ENCODE measurements around the gene SNX10. TPM values are rescaled to one million over a fixed set of nuclear protein-coding genes. Genes with fewer than 3 reads are reported as not detected.

SNX10 gene
- total RNA-seq, 2 donors from 2014 or later: 1.3 to 6.7 TPM

GRCh38 chr7:26397796-26398426 is 106.2 kb downstream of the SNX10 start:
- TF ChIP-seq, protein P1, sequence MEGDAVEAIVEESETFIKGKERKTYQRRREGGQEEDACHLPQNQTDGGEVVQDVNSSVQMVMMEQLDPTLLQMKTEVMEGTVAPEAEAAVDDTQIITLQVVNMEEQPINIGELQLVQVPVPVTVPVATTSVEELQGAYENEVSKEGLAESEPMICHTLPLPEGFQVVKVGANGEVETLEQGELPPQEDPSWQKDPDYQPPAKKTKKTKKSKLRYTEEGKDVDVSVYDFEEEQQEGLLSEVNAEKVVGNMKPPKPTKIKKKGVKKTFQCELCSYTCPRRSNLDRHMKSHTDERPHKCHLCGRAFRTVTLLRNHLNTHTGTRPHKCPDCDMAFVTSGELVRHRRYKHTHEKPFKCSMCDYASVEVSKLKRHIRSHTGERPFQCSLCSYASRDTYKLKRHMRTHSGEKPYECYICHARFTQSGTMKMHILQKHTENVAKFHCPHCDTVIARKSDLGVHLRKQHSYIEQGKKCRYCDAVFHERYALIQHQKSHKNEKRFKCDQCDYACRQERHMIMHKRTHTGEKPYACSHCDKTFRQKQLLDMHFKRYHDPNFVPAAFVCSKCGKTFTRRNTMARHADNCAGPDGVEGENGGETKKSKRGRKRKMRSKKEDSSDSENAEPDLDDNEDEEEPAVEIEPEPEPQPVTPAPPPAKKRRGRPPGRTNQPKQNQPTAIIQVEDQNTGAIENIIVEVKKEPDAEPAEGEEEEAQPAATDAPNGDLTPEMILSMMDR (IDR thresholded peaks at IDR 0.05): peak in 3 of 7 experiments; percentile 18 to 28 (median 27)
- TF ChIP-seq POLR2A (IDR thresholded peaks at IDR 0.05): peak; percentile 0 to 48 (median 44)
- Histone ChIP-seq H3K36me3 (replicated peaks in 1 of 2; ENCODE audit: insufficient read depth in 1 of 2, low read depth in 2 of 2) (no peaks in the 10 kb centered on the region), H3K4me3 (peak overlapping the region; percentile 17 to 48), H3K27ac (peak overlapping the region; percentile 50 to 93 (median 86)), H3K4me1 (peaks cover 20% of the 10 kb centered on the region), H3K9me3 (no peaks in the 10 kb centered on the region), H3K27me3 (no peaks in the 10 kb centered on the region)
- DNase-seq (peak; percentile 33 to 51 (median 36)), ATAC-seq (peak; percentile 53)
- intact Hi-C loops (cut with DNase I): no loop called here
- WGBS, 2 donors: 4 to 63% methylated on average over 2 to 31 of the region's 38 CpGs

DNA sequence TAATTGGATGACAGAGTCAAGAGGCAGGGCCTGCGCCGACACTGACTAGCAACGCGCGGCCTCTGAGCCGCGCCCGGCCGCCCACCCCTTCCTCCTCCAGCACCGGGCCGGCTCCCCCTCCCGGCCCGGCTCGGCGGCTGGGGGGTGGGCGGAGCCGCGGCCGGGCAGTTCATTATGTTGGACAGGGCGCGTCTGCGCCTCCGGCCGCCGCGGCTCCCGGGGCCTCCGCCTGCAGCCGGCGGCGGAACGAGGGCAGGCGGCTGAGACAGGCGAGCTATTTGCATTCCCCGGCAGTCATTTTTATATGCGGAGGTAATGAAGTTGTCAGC is 106.7 kb downstream of the SNX10 start:
- no peaks in the 10 kb centered on the region for H3K27me3 ChIP-seq

DNA sequence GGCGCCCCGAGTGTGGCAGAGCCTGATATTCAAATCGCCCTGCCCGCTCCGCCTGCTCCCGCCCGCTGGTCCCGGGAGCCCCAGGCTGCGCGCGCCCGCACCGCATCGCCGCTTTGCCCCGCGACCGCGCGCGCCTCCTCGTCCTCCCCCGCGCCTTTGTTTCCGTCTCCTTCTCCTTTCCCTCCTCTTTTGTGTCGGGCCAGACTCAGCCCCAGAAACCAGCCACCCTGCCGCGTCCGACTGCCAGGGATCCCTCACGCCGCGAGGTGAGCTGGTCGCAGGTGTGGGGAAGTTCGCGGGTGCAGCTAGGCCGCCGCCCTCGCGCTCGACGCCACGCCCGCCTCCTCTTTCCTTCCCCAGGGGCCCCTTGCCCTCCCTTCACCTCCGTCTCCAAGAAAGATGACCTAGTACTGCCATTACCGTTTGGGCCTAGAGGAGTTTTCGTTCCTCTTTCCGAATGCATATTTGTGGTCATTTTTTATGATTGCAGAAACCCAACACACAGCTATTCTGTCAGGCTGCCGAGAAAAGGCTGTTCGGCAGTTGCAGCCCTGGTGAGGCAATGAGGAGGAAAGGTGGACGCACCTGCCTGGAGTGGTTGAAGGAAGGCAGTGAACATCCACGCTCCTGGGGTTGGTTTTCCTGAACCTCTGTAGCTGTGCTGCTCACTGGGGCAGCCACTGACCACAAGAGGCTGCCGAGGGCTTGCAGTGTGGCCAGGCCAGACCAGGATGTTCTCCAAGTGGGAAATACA is 107.3 kb downstream of the SNX10 start:
- DNase-seq: peak; percentile 40 to 65 (median 57)
- Histone ChIP-seq H3K36me3 (replicated peaks in 1 of 2; ENCODE audit: insufficient read depth in 1 of 2, low read depth in 2 of 2) (no peaks in the 10 kb centered on the region), H3K4me3 (peak overlapping the region; percentile 17 to 48), H3K4me1 (peaks cover 20% of the 10 kb centered on the region), H3K27ac (peak overlapping the region; percentile 12 to 93 (median 86)), H3K27me3 (no peaks in the 10 kb centered on the region), H3K9me3 (no peaks in the 10 kb centered on the region)
- intact Hi-C loops (cut with DNase I): no loop called here
- WGBS, 2 donors: 0 to 2% methylated on average over 46 to 52 of the region's 52 CpGs
- peak; percentile 67 for ATAC-seq
- peak in 2 of 3 donors; percentile 3 to 6 for TF ChIP-seq POLR2A (IDR thresholded peaks at IDR 0.05)
- TF ChIP-seq, protein P1 (IDR thresholded peaks at IDR 0.05): peak in 4 of 7 experiments; percentile 30 to 42 (median 34)

More for the DNA sequence above, 106.7 kb downstream of the SNX10 start:
- peaks cover 20% of the 10 kb centered on the region for H3K4me1 ChIP-seq
- DNase-seq (peak; percentile 55 to 76 (median 68)), ATAC-seq (peak; percentile 84)
- no peaks in the 10 kb centered on the region for H3K9me3 ChIP-seq
- peak overlapping the region; percentile 17 to 48 for H3K4me3 ChIP-seq
- H3K36me3 ChIP-seq (replicated peaks in 1 of 2; ENCODE audit: insufficient read depth in 1 of 2, low read depth in 2 of 2): no peaks in the 10 kb centered on the region
- intact Hi-C loops (cut with DNase I): no loop called here
- WGBS, 2 donors: 0% methylated on average over 11 to 29 of the region's 36 CpGs
- H3K27ac ChIP-seq: peak overlapping the region; percentile 12 to 93 (median 86)
- TF ChIP-seq POLR2A (IDR thresholded peaks at IDR 0.05): peak; percentile 8 to 51 (median 32)
- TF ChIP-seq, protein P1 (IDR thresholded peaks at IDR 0.05): no peak

DNA sequence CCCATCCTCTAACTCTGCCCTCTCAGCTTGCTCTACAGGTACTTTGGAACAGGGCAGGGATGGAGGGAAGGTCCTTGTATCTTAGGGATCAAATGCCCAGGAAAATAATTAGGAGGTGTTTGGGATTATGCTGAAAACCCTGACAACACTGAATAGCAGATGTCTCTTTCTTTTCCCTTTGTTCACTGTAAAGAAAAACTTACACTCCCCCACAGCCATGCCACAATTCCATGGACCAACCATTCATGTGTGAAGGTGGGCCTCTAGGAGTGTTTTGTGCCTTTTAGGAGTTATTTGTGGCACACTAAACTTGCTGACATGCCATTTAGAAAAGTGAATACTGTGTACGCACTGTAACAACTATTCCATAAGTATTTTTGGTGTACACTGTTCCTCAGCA is 108.1 kb downstream of the SNX10 start:
- intact Hi-C loops (cut with DNase I): no loop called here
- no peaks in the 10 kb centered on the region for H3K27me3 ChIP-seq
- H3K4me3 ChIP-seq: no peak overlapping the region
- no peaks in the 10 kb centered on the region for H3K9me3 ChIP-seq
- no peak for DNase-seq
- ATAC-seq: no peak
- peaks cover 20% of the 10 kb centered on the region for H3K4me1 ChIP-seq
- WGBS, 2 donors: 100% methylated on average over 1 of the region's 1 CpG
- H3K27ac ChIP-seq: peak overlapping the region in 2 of 4 donors; percentile 83 to 93
- H3K36me3 ChIP-seq (replicated peaks in 1 of 2; ENCODE audit: insufficient read depth in 1 of 2, low read depth in 2 of 2): no peaks in the 10 kb centered on the region
- no peak for TF ChIP-seq POLR2A (IDR thresholded peaks at IDR 0.05)
- TF ChIP-seq, protein P1 (IDR thresholded peaks at IDR 0.05): no peak

Measured in body of pancreas (tissue), 4 donors.